ENCODE results near the gene CIITA.

DNA sequence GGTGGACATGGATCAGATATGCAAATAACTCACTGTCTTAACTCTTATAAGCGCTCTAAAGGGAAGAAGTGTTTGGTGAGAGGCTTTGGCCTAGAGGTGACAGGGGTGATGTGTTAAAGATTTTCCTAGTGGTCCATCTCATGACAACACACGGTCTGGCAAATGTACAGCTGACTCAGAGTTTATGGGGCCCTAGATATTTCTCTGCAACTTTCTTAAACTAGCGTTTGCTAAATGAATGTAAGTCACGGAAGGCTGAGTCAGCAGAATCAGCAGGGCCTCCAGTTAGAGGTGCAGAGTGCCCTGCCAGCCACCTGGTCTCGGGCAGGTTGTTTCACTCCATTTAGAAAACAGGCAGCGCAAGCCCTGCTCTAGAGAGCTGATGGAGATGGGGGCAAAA is 107.5 kb downstream of the CIITA start:
- TF ChIP-seq STAT5B (CRISPR knock-in tag; IDR thresholded peaks at IDR 0.05): no peak
- TF ChIP-seq POLR2A (conservative IDR thresholded peaks at IDR 0.05): no peak
- TF ChIP-seq SAFB2 (IDR thresholded peaks at IDR 0.05; ENCODE audit: borderline replicate concordance, low read depth, low read length, severe bottlenecking): no peak
- no peak for TF ChIP-seq KLF16 (IDR thresholded peaks at IDR 0.05)
